ENCODE measurements around the gene RGMA. TPM values are rescaled to one million over a fixed set of nuclear protein-coding genes. Genes with fewer than 3 reads are reported as not detected.

RGMA gene
- total RNA-seq, 2 experiments from 2014 or later, result not detected

- Histone ChIP-seq H3K79me2 (ENCODE audit: insufficient read depth, low read depth, low read length) (no peaks in the 10 kb centered on the region), H3K9me2 (ENCODE audit: insufficient read depth, low read length) (no peaks in the 10 kb centered on the region), H3K4me1 (ENCODE audit: insufficient read depth, low read length, poor library complexity, severe bottlenecking) (no peaks in the 10 kb centered on the region), H4K20me1 (ENCODE audit: insufficient read depth, low read length) (no peaks in the 10 kb centered on the region), H2AFZ (ENCODE audit: low read length) (no peak overlapping the region), H3K9me3 (ENCODE audit: low read length) (no peaks in the 10 kb centered on the region), H3K4me3 (ENCODE audit: low read depth, low read length, poor library complexity, severe bottlenecking) (no peak overlapping the region), H3K27ac (ENCODE audit: low read depth, low read length, poor library complexity, severe bottlenecking) (no peak overlapping the region), H3K36me3 (ENCODE audit: insufficient read depth, low read length) (peaks cover 93% of the 10 kb centered on the region), H3K4me2 (ENCODE audit: low read length) (no peak overlapping the region)
- intact Hi-C loops (cut with micrococcal nuclease; ENCODE audit: unreplicated experiment), result loop anchor here (5.0 kb wide), 1 partner anchor 227 kb away; no protein-coding TSS in a partner anchor
- POLR2A ChIA-PET, result no interaction called here
- DNase-seq (ENCODE audit: low spot score), result no peak
- TF ChIP-seq EZH2phosphoT487 (IDR thresholded peaks at IDR 0.05; ENCODE audit: borderline replicate concordance, low read depth, low read length), result no peak
- TF ChIP-seq CTCF (conservative IDR thresholded peaks at IDR 0.05; ENCODE audit: low read length), result no peak
- BruUV-seq (replicated peaks), result no TSS peak
- CTCF ChIA-PET (ENCODE audit: unreplicated experiment), result no interaction called here
These were observed 64.7 kb downstream of the RGMA start for GRCh38 chr15:93024293-93024692.

- no peak overlapping the region for H2AFZ ChIP-seq (ENCODE audit: low read length)
- TF ChIP-seq CTCF (conservative IDR thresholded peaks at IDR 0.05; ENCODE audit: low read length) (no peak), EZH2phosphoT487 (IDR thresholded peaks at IDR 0.05; ENCODE audit: borderline replicate concordance, low read depth, low read length) (no peak)
- POLR2A ChIA-PET, result no interaction called here
- H3K79me2 ChIP-seq (ENCODE audit: insufficient read depth, low read depth, low read length), result no peaks in the 10 kb centered on the region
- no peak overlapping the region for H3K27ac ChIP-seq (ENCODE audit: low read depth, low read length, poor library complexity, severe bottlenecking)
- no peak overlapping the region for H3K4me2 ChIP-seq (ENCODE audit: low read length)
- no peaks in the 10 kb centered on the region for H4K20me1 ChIP-seq (ENCODE audit: insufficient read depth, low read length)
- CTCF ChIA-PET (ENCODE audit: unreplicated experiment), result no interaction called here
- H3K9me3 ChIP-seq (ENCODE audit: low read length), result no peaks in the 10 kb centered on the region
- no peak overlapping the region for H3K4me3 ChIP-seq (ENCODE audit: low read depth, low read length, poor library complexity, severe bottlenecking)
- no peaks in the 10 kb centered on the region for H3K9me2 ChIP-seq (ENCODE audit: insufficient read depth, low read length)
- DNase-seq (ENCODE audit: low spot score), result no peak
- H3K36me3 ChIP-seq (ENCODE audit: insufficient read depth, low read length), result peaks cover 99% of the 10 kb centered on the region
- intact Hi-C loops (cut with micrococcal nuclease; ENCODE audit: unreplicated experiment), result loop anchor here (5.0 kb wide), 1 partner anchor 224 kb away; no protein-coding TSS in a partner anchor
- H3K4me1 ChIP-seq (ENCODE audit: insufficient read depth, low read length, poor library complexity, severe bottlenecking), result no peaks in the 10 kb centered on the region
- BruUV-seq (replicated peaks), result no TSS peak
These were observed 67.8 kb downstream of the RGMA start for GRCh38 chr15:93020976-93021772.

- intact Hi-C loops (cut with micrococcal nuclease; ENCODE audit: unreplicated experiment), result loop anchor here (5.0 kb wide), 1 partner anchor 223 kb away; no protein-coding TSS in a partner anchor
- H3K79me2 ChIP-seq (ENCODE audit: insufficient read depth, low read depth, low read length), result no peaks in the 10 kb centered on the region
- POLR2A ChIA-PET, result no interaction called here
These were observed 69.0 kb downstream of the RGMA start for GRCh38 chr15:93019971-93020370.

More at GRCh38 chr15:93019971-93020370, 69.0 kb downstream of the RGMA start:
- Histone ChIP-seq H3K4me3 (ENCODE audit: low read depth, low read length, poor library complexity, severe bottlenecking) (no peak overlapping the region), H3K36me3 (ENCODE audit: insufficient read depth, low read length) (peaks cover 99% of the 10 kb centered on the region), H3K27ac (ENCODE audit: low read depth, low read length, poor library complexity, severe bottlenecking) (no peak overlapping the region), H3K4me2 (ENCODE audit: low read length) (no peak overlapping the region), H2AFZ (ENCODE audit: low read length) (no peak overlapping the region), H3K9me3 (ENCODE audit: low read length) (no peaks in the 10 kb centered on the region), H3K9me2 (ENCODE audit: insufficient read depth, low read length) (no peaks in the 10 kb centered on the region), H3K4me1 (ENCODE audit: insufficient read depth, low read length, poor library complexity, severe bottlenecking) (no peaks in the 10 kb centered on the region), H4K20me1 (ENCODE audit: insufficient read depth, low read length) (no peaks in the 10 kb centered on the region)
- CTCF ChIA-PET (ENCODE audit: unreplicated experiment), result no interaction called here
- no peak for TF ChIP-seq EZH2phosphoT487 (IDR thresholded peaks at IDR 0.05; ENCODE audit: borderline replicate concordance, low read depth, low read length)
- no peak for TF ChIP-seq CTCF (conservative IDR thresholded peaks at IDR 0.05; ENCODE audit: low read length)
- no peak for DNase-seq (ENCODE audit: low spot score)
- no TSS peak for BruUV-seq (replicated peaks)

Data from OCI-LY7 (cell line).